Measurements from ENCODE around the gene SPEN. TPM values are rescaled to one million over a fixed set of nuclear protein-coding genes. Genes with fewer than 3 reads are reported as not detected.
A peak's percentile ranks its signal among the peaks of the same experiment; 100 is the strongest.
"Not testable (repeated sequence)": the region's sequence is repeated elsewhere in the genome, so short reads cannot be mapped to it uniquely, and the experiment has no call there.

The SPEN gene
- total RNA-seq, 1 donor from 2014 or later = 123 TPM

- Mint-ChIP-seq H3K4me1 (peaks cover 17% of the 10 kb centered on the region), H3K4me3 (no peak overlapping the region), H3K9me3 (no peaks in the 10 kb centered on the region), H3K36me3 (ENCODE audit: low read depth) (peaks cover 69% of the 10 kb centered on the region), H3K27me3 (no peaks in the 10 kb centered on the region), H3K27ac (no peak overlapping the region)
- ChIA-PET CTCF (interaction anchor here (2.3 kb wide), 1 partner anchor 96 kb away, joined by 11 read pairs; no protein-coding TSS in a partner anchor), POLR2A (interaction anchor here (0.7 to 1.0 kb wide), 2 partner anchors 63 to 137 kb away, joined by 3 to 11 read pairs; no protein-coding TSS in a partner anchor)
- DNase-seq = no peak
- no peak for ATAC-seq (ENCODE audit: low read depth)
- intact Hi-C loops (cut with micrococcal nuclease) = no loop called here
- no peak for TF ChIP-seq CTCF (IDR thresholded peaks at IDR 0.05)
Observed at GRCh38 chr1:15911927-15912326, 64.4 kb downstream of the SPEN start.

- ATAC-seq (ENCODE audit: low read depth); H3K9me3 Mint-ChIP-seq; intact Hi-C loops (cut with micrococcal nuclease); H3K4me3 Mint-ChIP-seq; DNase-seq; H3K27me3 Mint-ChIP-seq; H3K27ac Mint-ChIP-seq: not testable (repeated sequence)
- ChIA-PET POLR2A (interaction anchor here (0.6 to 0.7 kb wide), 2 partner anchors 66 to 122 kb away, joined by 3 to 4 read pairs; partner anchors contain the start of gene SPEN), CTCF (interaction anchor here (1.0 to 2.3 kb wide), 3 partner anchors 10 to 98 kb away, joined by 3 to 11 read pairs (median 3); no protein-coding TSS in a partner anchor)
- peaks cover 80% of the 10 kb centered on the region for H3K36me3 Mint-ChIP-seq (ENCODE audit: low read depth)
- H3K4me1 Mint-ChIP-seq = peaks cover 25% of the 10 kb centered on the region
Observed at GRCh38 chr1:15913607-15914006, 66.1 kb downstream of the SPEN start.

- Mint-ChIP-seq H3K27ac (peak overlapping the region; percentile 59), H3K4me1 (peaks cover 31% of the 10 kb centered on the region), H3K4me3 (peak overlapping the region; percentile 44), H3K36me3 (ENCODE audit: low read depth) (peaks cover 81% of the 10 kb centered on the region), H3K27me3 (no peaks in the 10 kb centered on the region), H3K9me3 (no peaks in the 10 kb centered on the region)
- ChIA-PET POLR2A (interaction anchor here (1.7 to 1.8 kb wide), 2 partner anchors 50 to 82 kb away, joined by 7 to 13 read pairs; no protein-coding TSS in a partner anchor), CTCF (interaction anchor here (0.9 to 1.7 kb wide), 2 partner anchors 82 to 100 kb away, joined by 3 to 12 read pairs; no protein-coding TSS in a partner anchor)
- intact Hi-C loops (cut with micrococcal nuclease) = loop anchor here (5.0 kb wide), 1 partner anchor 34 kb away; no protein-coding TSS in a partner anchor
- ATAC-seq (ENCODE audit: low read depth) (no peak), DNase-seq (no peak)
- no peak for TF ChIP-seq CTCF (IDR thresholded peaks at IDR 0.05)
Observed at GRCh38 chr1:15915991-15916390, 68.5 kb downstream of the SPEN start.

GRCh38 chr1:15916417-15916816 lies 68.9 kb downstream of the SPEN start:
- ATAC-seq (ENCODE audit: low read depth) = no peak
- Mint-ChIP-seq H3K36me3 (ENCODE audit: low read depth) (peaks cover 81% of the 10 kb centered on the region), H3K27me3 (no peaks in the 10 kb centered on the region), H3K4me3 (peak overlapping the region; percentile 20), H3K9me3 (no peaks in the 10 kb centered on the region), H3K4me1 (peaks cover 31% of the 10 kb centered on the region), H3K27ac (peak overlapping the region; percentile 59)
- intact Hi-C loops (cut with micrococcal nuclease) = loop anchor here (5.0 kb wide), 1 partner anchor 34 kb away; no protein-coding TSS in a partner anchor
- DNase-seq = no peak
- POLR2A ChIA-PET = interaction anchor here (0.5 to 1.8 kb wide), 5 partner anchors 48 to 89 kb away, joined by 3 to 13 read pairs (median 6); no protein-coding TSS in a partner anchor
- no peak for TF ChIP-seq CTCF (IDR thresholded peaks at IDR 0.05)
- CTCF ChIA-PET = interaction anchor here (0.9 to 1.7 kb wide), 2 partner anchors 81 to 101 kb away, joined by 3 to 12 read pairs; no protein-coding TSS in a partner anchor

- peak overlapping the region; percentile 59 for H3K27ac Mint-ChIP-seq
Observed at GRCh38 chr1:15916916-15917315, 69.4 kb downstream of the SPEN start.

More at GRCh38 chr1:15916916-15917315, 69.4 kb downstream of the SPEN start:
- intact Hi-C loops (cut with micrococcal nuclease) = loop anchor here (5.0 kb wide), 1 partner anchor 35 kb away; no protein-coding TSS in a partner anchor
- CTCF ChIA-PET = interaction anchor here (0.9 to 1.7 kb wide), 2 partner anchors 81 to 101 kb away, joined by 3 to 12 read pairs; no protein-coding TSS in a partner anchor
- H3K4me1 Mint-ChIP-seq = peaks cover 31% of the 10 kb centered on the region
- TF ChIP-seq CTCF (IDR thresholded peaks at IDR 0.05) = no peak
- ATAC-seq (ENCODE audit: low read depth) (peak; percentile 61), DNase-seq (no peak)
- H3K9me3 Mint-ChIP-seq = no peaks in the 10 kb centered on the region
- H3K36me3 Mint-ChIP-seq (ENCODE audit: low read depth) = peaks cover 81% of the 10 kb centered on the region
- peak overlapping the region; percentile 20 for H3K4me3 Mint-ChIP-seq
- H3K27me3 Mint-ChIP-seq = no peaks in the 10 kb centered on the region
- POLR2A ChIA-PET = interaction anchor here (0.5 to 1.8 kb wide), 7 partner anchors 48 to 158 kb away, joined by 3 to 13 read pairs (median 5); no protein-coding TSS in a partner anchor
